Measurements from ENCODE around the gene ZDHHC9. TPM values are rescaled to one million over a fixed set of nuclear protein-coding genes. Genes with fewer than 3 reads are reported as not detected.

The ZDHHC9 gene
- total RNA-seq, 1 donor from 2014 or later, result 64.0 TPM

- H3K27me3 Mint-ChIP-seq (ENCODE audit: low read depth, unreplicated experiment), result peaks cover 10% of the 10 kb centered on the region
- H3K4me1 Mint-ChIP-seq (ENCODE audit: low read depth, unreplicated experiment), result no peaks in the 10 kb centered on the region
- no peaks in the 10 kb centered on the region for H3K4me1 ChIP-seq (ENCODE audit: insufficient read depth, low read length)
- no peak overlapping the region for H3K4me2 ChIP-seq (ENCODE audit: low read length)
- no peak for TF ChIP-seq EZH2 (IDR thresholded peaks at IDR 0.05; ENCODE audit: insufficient read depth, low read length)
- no peak for TF ChIP-seq CTCF (IDR thresholded peaks at IDR 0.05; ENCODE audit: insufficient read depth, low read depth, low read length)
- H4K20me1 ChIP-seq (ENCODE audit: insufficient read depth, low read length), result no peaks in the 10 kb centered on the region
- H3K27me3 ChIP-seq (ENCODE audit: insufficient read depth, low read length), result no peaks in the 10 kb centered on the region
- no peaks in the 10 kb centered on the region for H3K36me3 Mint-ChIP-seq (ENCODE audit: low read depth, unreplicated experiment)
- H3K79me2 ChIP-seq (ENCODE audit: insufficient read depth, low read length), result no peaks in the 10 kb centered on the region
- FAIRE-seq (no peak), DNase-seq (ENCODE audit: low read depth) (no peak)
- H3K27ac Mint-ChIP-seq (ENCODE audit: unreplicated experiment), result no peak overlapping the region
- H3K9me3 ChIP-seq (ENCODE audit: insufficient read depth, low read depth, low read length), result no peaks in the 10 kb centered on the region
- no peak overlapping the region for H3K4me3 Mint-ChIP-seq (ENCODE audit: unreplicated experiment)
- H2AFZ ChIP-seq (ENCODE audit: low read depth, low read length), result no peak overlapping the region
- H3K4me3 ChIP-seq (ENCODE audit: insufficient read depth, low read depth, low read length), result no peak overlapping the region
- no peaks in the 10 kb centered on the region for H3K36me3 ChIP-seq (ENCODE audit: insufficient read depth, low read length)
- no peak overlapping the region for H3K27ac ChIP-seq (ENCODE audit: low read depth, low read length)
- no peak overlapping the region for H3K9ac ChIP-seq (ENCODE audit: low read length)
- H3K9me3 Mint-ChIP-seq (ENCODE audit: unreplicated experiment), result no peaks in the 10 kb centered on the region
These were observed 72.3 kb downstream of the ZDHHC9 start for GRCh38 chrX:129771266-129771995.

DNA sequence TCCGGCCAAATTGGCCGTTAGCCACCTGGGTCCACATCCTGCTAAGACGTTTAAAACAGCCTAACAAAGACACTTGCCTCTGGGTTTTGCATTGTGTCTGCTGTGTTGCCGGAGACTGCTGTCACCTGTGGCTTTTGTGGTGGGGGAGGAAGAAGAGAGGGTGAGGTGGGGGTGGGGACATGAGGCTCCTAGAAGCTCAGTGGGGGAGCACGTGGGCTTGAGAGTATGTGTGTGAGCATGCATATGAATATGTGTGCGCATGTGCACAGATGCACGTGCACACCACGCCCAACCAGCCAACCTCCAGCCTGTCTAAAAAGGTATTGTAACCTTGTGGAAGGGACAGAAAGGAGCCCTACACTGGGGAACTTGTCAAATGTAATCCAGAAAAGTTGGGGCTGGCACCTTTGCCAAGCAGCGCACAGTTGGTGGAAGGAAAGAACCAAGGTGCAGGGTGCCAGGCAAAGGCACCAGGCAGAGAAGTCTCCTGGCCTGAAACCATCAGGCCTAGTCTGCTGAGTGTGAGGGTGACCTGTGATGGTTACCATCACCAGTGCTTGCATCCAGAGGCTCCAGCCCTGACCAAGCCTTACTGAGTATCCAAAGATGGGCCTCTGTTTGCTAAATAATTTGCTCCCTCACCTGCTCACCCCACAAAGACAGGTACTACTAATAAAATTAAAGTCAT lies 74.1 kb downstream of the ZDHHC9 start:
- H3K4me1 ChIP-seq (ENCODE audit: insufficient read depth, low read length), result no peaks in the 10 kb centered on the region
- no peaks in the 10 kb centered on the region for H4K20me1 ChIP-seq (ENCODE audit: insufficient read depth, low read length)
- peaks cover 9% of the 10 kb centered on the region for H3K27me3 Mint-ChIP-seq (ENCODE audit: low read depth, unreplicated experiment)
- H3K79me2 ChIP-seq (ENCODE audit: insufficient read depth, low read length), result no peaks in the 10 kb centered on the region
- no peaks in the 10 kb centered on the region for H3K36me3 Mint-ChIP-seq (ENCODE audit: low read depth, unreplicated experiment)
- no peaks in the 10 kb centered on the region for H3K36me3 ChIP-seq (ENCODE audit: insufficient read depth, low read length)
- DNase-seq (ENCODE audit: low read depth) (no peak), FAIRE-seq (no peak)
- H3K27me3 ChIP-seq (ENCODE audit: insufficient read depth, low read length), result no peaks in the 10 kb centered on the region
- no peaks in the 10 kb centered on the region for H3K4me1 Mint-ChIP-seq (ENCODE audit: low read depth, unreplicated experiment)
- H3K9ac ChIP-seq (ENCODE audit: low read length), result no peak overlapping the region
- peak overlapping the region; percentile 27 for H3K4me3 Mint-ChIP-seq (ENCODE audit: unreplicated experiment)
- H3K4me3 ChIP-seq (ENCODE audit: insufficient read depth, low read depth, low read length), result no peak overlapping the region
- no peak overlapping the region for H3K27ac Mint-ChIP-seq (ENCODE audit: unreplicated experiment)
- TF ChIP-seq CTCF (IDR thresholded peaks at IDR 0.05; ENCODE audit: insufficient read depth, low read depth, low read length), result no peak
- TF ChIP-seq EZH2 (IDR thresholded peaks at IDR 0.05; ENCODE audit: insufficient read depth, low read length), result no peak
- no peak overlapping the region for H3K27ac ChIP-seq (ENCODE audit: low read depth, low read length)
- H3K9me3 ChIP-seq (ENCODE audit: insufficient read depth, low read depth, low read length), result no peaks in the 10 kb centered on the region
- H3K9me3 Mint-ChIP-seq (ENCODE audit: unreplicated experiment), result no peaks in the 10 kb centered on the region
- no peak overlapping the region for H2AFZ ChIP-seq (ENCODE audit: low read depth, low read length)
- no peak overlapping the region for H3K4me2 ChIP-seq (ENCODE audit: low read length)

All from astrocyte (in vitro differentiated cells and primary cell).